OCI-LY1 (cell line): Measurements from ENCODE around the gene MYBPC3.

ENCODE experiments used
- CTCF ChIP-seq: fragments of 200-600 bp; sonication (generic), shearing (Covaris generic); IDR thresholded peaks from 2 replicates; pipeline ENCODE4 v1.5.1; 2017; ENCODE audit warnings: mild to moderate bottlenecking, antibody characterized with exemption, low read length, moderate library complexity, mixed read lengths
- EZH2 ChIP-seq: fragments of 200-600 bp; sonication (generic), shearing (Covaris generic); IDR thresholded peaks from 2 replicates; pipeline ENCODE4 v1.8.0; 2017; ENCODE audit warnings: borderline replicate concordance, mixed run types, mild to moderate bottlenecking, antibody characterized with exemption, low read length, moderate library complexity, mixed read lengths

DNA sequence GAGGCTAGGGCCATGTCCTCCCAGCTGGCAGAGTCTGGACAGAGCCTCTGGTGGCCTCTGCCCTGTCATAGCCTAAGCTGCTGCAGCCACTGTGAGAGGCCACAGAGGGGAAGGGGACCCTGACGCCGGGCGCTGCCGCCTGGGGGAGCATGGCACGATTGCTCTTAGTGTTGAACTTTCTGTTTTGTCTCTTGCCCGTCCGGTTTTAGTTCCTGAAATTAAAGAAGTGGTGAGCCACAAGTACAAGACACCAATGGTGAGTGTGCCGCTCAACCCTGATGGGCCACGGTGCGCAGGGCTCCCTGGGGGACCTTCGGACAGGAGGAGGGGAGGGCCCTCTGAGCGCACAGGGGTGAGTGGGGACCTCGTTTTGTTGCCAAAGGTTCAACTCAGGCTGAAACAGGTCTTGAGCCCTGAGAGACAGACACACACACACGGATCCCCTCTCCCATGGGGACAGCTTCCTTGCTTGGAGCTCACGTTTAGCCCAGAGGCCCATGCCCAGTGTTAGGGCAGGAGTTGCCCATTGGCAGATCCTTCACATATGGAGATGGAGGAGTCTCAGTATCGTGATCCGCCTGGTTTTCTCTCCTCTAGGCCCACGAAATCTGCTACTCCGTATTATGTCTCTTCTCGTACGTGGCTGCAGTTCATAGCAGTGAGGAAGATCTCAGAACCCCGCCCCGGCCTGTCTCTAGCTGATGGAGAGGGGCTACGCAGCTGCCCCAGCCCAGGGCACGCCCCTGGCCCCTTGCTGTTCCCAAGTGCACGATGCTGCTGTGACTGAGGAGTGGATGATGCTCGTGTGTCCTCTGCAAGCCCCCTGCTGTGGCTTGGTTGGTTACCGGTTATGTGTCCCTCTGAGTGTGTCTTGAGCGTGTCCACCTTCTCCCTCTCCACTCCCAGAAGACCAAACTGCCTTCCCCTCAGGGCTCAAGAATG is 23.8 kb downstream of the MYBPC3 start:
- TF ChIP-seq CTCF (peak; percentile 49; the same call in 1 of the 2 replicates), EZH2 (no peak)
